Measurements from ENCODE around the gene MRM2.

Gene MRM2

DNA sequence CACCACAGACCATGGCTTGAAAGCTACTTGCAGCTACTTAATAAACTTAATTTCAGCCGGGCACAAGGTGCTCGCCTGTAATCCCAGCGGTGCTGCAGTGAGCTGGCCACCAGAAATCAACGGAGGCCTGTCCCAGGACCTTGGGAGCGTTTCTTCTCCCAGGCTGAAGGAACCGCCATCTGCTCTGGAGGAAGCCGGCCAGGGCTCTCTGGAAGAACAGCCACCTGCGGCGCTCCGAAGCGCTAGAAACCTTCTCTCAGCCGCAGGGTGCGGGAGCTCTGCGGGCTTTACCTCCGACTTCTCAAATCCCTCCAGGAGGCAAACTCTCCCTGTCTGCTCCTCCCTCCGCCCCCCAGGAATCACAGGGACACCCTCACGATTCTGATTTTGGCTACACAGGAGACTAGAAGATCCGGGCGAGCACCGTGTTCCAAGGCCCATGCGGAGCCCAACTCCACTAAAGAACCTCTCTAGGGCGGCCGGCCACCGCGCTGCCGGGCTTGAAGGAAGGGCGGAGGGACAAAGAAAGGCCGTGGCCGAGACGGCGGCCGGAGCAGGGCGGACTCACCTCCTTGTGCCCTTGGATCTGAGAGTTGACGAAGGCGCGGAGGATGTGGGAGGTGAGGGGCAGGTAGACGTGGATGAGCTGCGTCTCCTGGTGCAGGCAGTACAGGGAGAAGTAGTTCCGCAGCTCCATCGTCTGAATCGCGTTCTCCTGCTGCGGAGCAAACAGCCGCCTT is 14.5 kb upstream of the MRM2 start:
- no peak overlapping the region for H3K9ac ChIP-seq (ENCODE audit: low read depth in 1 of 2, low read length in 2 of 2)
- H3K27me3 ChIP-seq (ENCODE audit: control insufficient read depth in 1 of 2, insufficient read depth in 2 of 2, low read length in 2 of 2) = no peaks in the 10 kb centered on the region
- no peak overlapping the region for H3K27ac ChIP-seq (ENCODE audit: low read depth, low read length)
- peaks cover 11 to 37% of the 10 kb centered on the region in 2 donors for H3K36me3 ChIP-seq (ENCODE audit: control insufficient read depth in 1 of 2, insufficient read depth in 2 of 2, low read length in 2 of 2)
- no peaks in the 10 kb centered on the region for H3K4me1 ChIP-seq (ENCODE audit: control insufficient read depth in 1 of 2, insufficient read depth in 2 of 2, low read length in 2 of 2)
- no peak overlapping the region for H3K4me3 ChIP-seq (ENCODE audit: low read depth in 1 of 2, low read length in 2 of 2)
- no peaks in the 10 kb centered on the region for H3K9me3 ChIP-seq (ENCODE audit: control insufficient read depth in 1 of 2, low read length in 2 of 2)

DNA sequence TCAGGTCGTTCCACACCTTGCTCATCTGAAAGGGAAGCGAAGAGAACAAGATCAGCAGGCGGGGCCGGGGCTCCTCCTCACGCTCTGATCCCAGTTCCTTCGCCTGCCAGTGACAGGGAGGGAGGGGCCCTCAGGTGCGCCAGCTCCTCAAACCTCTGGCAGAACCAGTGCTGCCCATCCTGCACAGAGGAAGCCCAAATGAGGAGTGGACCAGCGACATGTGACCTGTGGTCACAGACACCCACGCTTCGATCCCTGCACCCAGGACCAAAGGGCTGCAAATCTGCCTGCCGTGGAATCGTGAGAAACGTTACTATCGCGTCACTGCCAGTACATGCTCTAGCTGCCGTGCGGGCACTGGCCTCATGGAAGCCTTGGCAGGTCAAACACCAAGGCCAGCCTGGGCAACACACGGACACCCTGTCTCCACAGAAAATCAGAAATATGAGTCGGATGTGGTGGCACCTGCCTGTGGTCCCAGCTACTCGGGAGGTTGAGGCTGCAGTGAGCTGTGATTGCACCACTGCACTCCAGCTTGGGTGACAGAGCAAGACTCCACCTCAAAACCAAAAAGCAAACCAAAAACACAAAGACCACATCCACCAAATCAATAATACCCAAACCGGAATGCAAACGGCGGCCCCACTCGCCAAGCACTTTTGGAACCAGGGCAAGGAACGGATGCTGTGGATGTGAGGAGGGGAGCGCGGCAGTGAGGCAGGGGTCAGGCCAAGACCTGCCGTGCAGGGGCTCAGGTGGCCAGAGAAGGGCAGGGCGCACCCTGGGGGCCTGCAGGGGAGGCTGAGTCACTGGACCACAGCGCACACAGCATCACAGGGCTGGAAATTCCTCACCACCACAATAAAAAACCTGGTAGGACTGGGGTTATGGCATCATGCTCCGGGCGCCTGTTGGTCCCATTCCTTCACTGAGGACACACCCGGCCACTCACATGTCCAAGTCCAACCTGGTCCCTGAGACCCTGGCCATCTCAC is 13.4 kb upstream of the MRM2 start:
- Histone ChIP-seq H3K4me1 (ENCODE audit: control insufficient read depth in 1 of 2, insufficient read depth in 2 of 2, low read length in 2 of 2) (no peaks in the 10 kb centered on the region), H3K4me3 (ENCODE audit: low read depth in 1 of 2, low read length in 2 of 2) (no peak overlapping the region), H3K9ac (ENCODE audit: low read depth in 1 of 2, low read length in 2 of 2) (no peak overlapping the region), H3K9me3 (ENCODE audit: control insufficient read depth in 1 of 2, low read length in 2 of 2) (no peaks in the 10 kb centered on the region), H3K27me3 (ENCODE audit: control insufficient read depth in 1 of 2, insufficient read depth in 2 of 2, low read length in 2 of 2) (no peaks in the 10 kb centered on the region), H3K36me3 (ENCODE audit: control insufficient read depth in 1 of 2, insufficient read depth in 2 of 2, low read length in 2 of 2) (peaks cover 13 to 37% of the 10 kb centered on the region in 2 donors), H3K27ac (ENCODE audit: low read depth, low read length) (no peak overlapping the region)

DNA sequence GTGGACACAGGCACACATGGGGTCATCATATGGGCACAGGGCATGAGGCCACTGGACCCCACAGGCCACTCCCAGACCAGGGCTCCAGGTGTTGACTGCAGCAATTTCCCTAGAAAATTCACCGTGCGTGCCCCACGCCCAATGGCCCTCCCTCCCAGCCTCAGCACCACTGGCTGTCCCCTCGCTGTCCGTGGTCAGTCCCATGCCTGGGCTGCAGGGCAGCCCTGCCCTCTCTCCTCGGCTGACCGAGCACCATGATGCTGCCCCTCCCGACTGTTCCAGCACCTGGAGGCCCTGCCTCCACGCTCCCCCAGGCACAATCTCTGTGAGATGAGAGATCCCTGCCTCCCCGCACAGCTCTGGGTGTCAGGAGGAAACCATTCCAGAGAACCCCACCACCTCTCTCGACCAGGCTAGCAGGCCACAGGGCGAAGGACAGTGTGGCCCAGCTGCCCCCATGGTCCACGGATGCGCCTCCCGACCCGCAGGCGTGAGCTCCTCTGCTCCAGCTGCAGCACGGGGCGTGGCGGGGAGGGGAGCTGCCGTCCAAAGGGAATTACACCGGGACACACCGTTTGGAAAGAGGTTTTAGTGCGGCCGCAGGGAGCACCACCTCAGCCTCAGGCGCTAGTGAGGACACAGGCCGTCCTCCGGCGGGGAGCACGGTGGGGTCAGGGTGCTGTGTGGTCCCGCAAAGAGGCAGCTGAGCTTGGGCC is 12.6 kb upstream of the MRM2 start:
- H3K4me1 ChIP-seq (ENCODE audit: control insufficient read depth in 1 of 2, insufficient read depth in 2 of 2, low read length in 2 of 2) = peaks cover 2 to 3% of the 10 kb centered on the region in 2 donors
- H3K36me3 ChIP-seq (ENCODE audit: control insufficient read depth in 1 of 2, insufficient read depth in 2 of 2, low read length in 2 of 2) = peaks cover 13 to 34% of the 10 kb centered on the region in 2 donors
- H3K27ac ChIP-seq (ENCODE audit: low read depth, low read length) = no peak overlapping the region
- H3K9me3 ChIP-seq (ENCODE audit: control insufficient read depth in 1 of 2, low read length in 2 of 2) = no peaks in the 10 kb centered on the region
- no peak overlapping the region for H3K9ac ChIP-seq (ENCODE audit: low read depth in 1 of 2, low read length in 2 of 2)
- H3K27me3 ChIP-seq (ENCODE audit: control insufficient read depth in 1 of 2, insufficient read depth in 2 of 2, low read length in 2 of 2) = no peaks in the 10 kb centered on the region
- H3K4me3 ChIP-seq (ENCODE audit: low read depth in 1 of 2, low read length in 2 of 2) = no peak overlapping the region

DNA sequence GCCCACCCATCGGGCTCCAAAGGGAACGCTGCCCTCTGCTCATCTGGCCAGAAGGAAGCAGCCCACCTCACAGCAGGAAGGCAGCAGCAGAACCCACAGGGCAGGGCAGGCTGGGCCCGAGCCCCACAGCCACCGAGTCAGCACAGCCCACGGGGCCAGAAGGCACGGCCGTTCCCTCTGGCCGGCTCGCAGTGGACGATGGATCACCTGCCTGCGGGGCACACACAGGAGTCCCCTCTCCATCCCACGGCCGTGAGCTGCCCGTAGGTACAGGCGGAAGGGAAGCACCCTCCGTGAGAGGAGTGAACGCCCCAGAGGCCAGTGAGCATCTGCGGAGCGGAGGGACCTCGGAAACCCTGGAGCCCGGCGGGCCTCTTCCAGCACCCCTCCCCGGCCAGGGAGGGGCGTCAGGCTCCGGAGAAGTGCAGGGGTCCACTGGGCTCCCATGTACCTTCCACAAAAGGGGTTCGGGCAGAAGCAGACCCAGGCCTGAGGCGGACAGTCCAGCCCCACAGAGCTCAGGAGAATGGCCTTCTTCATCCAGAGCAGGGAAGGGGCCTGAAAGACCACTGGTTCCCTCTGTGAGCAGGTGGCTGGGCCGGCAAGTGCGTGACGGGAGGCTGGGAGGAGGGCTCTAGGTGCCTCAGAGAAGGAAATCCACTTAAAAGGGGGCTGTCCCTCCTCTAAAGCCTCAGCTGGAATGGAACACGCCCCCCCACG is 11.7 kb upstream of the MRM2 start:
- H3K9ac ChIP-seq (ENCODE audit: low read depth in 1 of 2, low read length in 2 of 2) = no peak overlapping the region
- H3K27me3 ChIP-seq (ENCODE audit: control insufficient read depth in 1 of 2, insufficient read depth in 2 of 2, low read length in 2 of 2) = no peaks in the 10 kb centered on the region
- H3K9me3 ChIP-seq (ENCODE audit: control insufficient read depth in 1 of 2, low read length in 2 of 2) = no peaks in the 10 kb centered on the region
- no peak overlapping the region for H3K4me3 ChIP-seq (ENCODE audit: low read depth in 1 of 2, low read length in 2 of 2)
- H3K27ac ChIP-seq (ENCODE audit: low read depth, low read length) = no peak overlapping the region
- H3K36me3 ChIP-seq (ENCODE audit: control insufficient read depth in 1 of 2, insufficient read depth in 2 of 2, low read length in 2 of 2) = peaks cover 13 to 30% of the 10 kb centered on the region in 2 donors
- peaks cover 8 to 11% of the 10 kb centered on the region in 2 donors for H3K4me1 ChIP-seq (ENCODE audit: control insufficient read depth in 1 of 2, insufficient read depth in 2 of 2, low read length in 2 of 2)

DNA sequence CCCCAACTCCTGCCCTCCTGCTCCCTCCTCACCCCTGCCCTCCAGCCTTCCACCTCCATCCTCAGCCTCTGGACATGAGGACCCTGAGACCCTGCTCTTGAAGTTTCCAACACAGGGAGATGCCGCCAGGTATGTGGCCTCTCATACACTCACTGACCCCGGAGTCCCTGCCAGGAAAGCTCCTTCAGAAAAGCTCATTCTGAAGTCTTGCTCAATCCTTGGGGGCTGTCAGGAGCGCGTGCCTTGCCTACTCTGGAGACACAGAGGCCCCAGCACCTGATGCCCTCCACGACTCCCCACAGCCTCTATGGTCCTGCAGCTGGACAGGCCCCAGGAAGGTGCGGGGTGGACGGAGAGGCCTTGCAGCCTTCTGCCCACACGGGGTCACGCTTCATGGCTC is 11.0 kb upstream of the MRM2 start:
- H3K27me3 ChIP-seq (ENCODE audit: control insufficient read depth in 1 of 2, insufficient read depth in 2 of 2, low read length in 2 of 2) = no peaks in the 10 kb centered on the region
- H3K9me3 ChIP-seq (ENCODE audit: control insufficient read depth in 1 of 2, low read length in 2 of 2) = no peaks in the 10 kb centered on the region
- H3K9ac ChIP-seq (ENCODE audit: low read depth in 1 of 2, low read length in 2 of 2) = no peak overlapping the region
- peaks cover 8 to 14% of the 10 kb centered on the region in 2 donors for H3K4me1 ChIP-seq (ENCODE audit: control insufficient read depth in 1 of 2, insufficient read depth in 2 of 2, low read length in 2 of 2)
- H3K4me3 ChIP-seq (ENCODE audit: low read depth in 1 of 2, low read length in 2 of 2) = no peak overlapping the region
- no peak overlapping the region for H3K27ac ChIP-seq (ENCODE audit: low read depth, low read length)
- H3K36me3 ChIP-seq (ENCODE audit: control insufficient read depth in 1 of 2, insufficient read depth in 2 of 2, low read length in 2 of 2) = peaks cover 13 to 30% of the 10 kb centered on the region in 2 donors

DNA sequence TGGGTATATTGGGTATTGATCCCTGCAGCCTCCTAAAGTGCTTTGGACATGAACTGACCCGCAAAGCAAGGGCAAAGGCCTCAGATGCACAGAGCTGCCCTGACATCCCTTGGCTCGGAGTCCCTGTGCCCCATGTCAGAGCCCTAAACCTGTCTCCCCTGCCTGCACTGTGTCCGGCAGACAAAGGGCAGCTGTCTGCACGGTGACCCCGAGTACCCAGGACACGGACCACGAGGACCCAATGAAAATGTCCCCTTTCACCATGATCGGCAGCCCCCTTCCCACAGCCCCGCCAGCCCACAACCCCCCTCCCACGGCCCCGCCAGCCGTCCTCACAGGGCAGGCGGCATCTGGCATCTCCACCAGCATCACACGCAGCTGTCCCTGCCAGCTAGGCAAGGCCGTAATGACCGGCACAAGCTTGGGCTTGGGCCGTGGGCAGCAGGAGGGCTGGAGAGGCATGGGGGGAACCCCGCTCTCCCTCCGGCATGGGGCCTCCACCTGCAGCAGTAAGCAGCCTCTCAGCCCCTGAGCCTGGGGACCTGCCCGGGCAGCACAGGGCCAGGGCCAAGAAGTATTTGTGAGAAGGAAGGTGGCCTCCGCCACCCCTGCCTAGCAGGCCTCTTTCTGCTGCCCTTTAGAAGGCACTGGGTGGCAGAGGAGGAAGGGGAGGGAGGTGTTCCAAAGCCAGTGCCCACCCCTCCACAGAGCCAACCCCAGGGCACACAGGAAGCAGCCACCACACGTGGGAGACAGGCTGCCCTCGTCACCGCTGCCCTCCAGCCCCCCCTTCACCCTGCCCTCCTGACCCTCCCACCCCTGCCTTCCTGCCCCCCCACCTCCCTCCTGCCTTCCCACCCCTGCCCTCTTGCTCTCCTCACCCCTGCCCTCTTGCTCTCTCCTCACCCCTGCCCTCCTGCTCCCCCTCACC is 10.1 kb upstream of the MRM2 start:
- no peaks in the 10 kb centered on the region for H3K27me3 ChIP-seq (ENCODE audit: control insufficient read depth in 1 of 2, insufficient read depth in 2 of 2, low read length in 2 of 2)
- H3K4me3 ChIP-seq (ENCODE audit: low read depth in 1 of 2, low read length in 2 of 2) = no peak overlapping the region
- no peak overlapping the region for H3K9ac ChIP-seq (ENCODE audit: low read depth in 1 of 2, low read length in 2 of 2)
- H3K36me3 ChIP-seq (ENCODE audit: control insufficient read depth in 1 of 2, insufficient read depth in 2 of 2, low read length in 2 of 2) = peaks cover 13 to 30% of the 10 kb centered on the region in 2 donors
- H3K27ac ChIP-seq (ENCODE audit: low read depth, low read length) = no peak overlapping the region
- peaks cover 8 to 14% of the 10 kb centered on the region in 2 donors for H3K4me1 ChIP-seq (ENCODE audit: control insufficient read depth in 1 of 2, insufficient read depth in 2 of 2, low read length in 2 of 2)
- no peaks in the 10 kb centered on the region for H3K9me3 ChIP-seq (ENCODE audit: control insufficient read depth in 1 of 2, low read length in 2 of 2)

DNA sequence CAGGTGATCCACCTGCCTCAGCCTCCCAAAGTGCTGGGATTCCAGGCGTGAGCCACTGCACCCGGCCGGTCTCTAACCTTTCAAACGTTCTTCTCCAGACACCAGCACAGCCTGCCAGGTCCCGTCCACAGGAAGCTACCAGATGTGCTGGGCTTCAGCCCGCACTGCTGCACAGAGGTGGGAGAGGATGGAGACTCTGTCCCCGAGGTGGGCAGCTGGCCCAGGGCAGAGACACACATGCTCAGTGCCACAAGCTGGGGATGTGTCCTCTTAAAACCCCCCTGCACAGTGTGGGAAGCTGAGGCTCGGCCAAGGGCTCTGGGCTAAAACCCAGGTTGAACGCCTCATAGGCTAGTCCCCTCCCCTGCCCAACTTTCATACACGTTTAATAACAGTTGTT is 9.4 kb upstream of the MRM2 start:
- Histone ChIP-seq H3K9ac (ENCODE audit: low read depth in 1 of 2, low read length in 2 of 2) (no peak overlapping the region), H3K4me1 (ENCODE audit: control insufficient read depth in 1 of 2, insufficient read depth in 2 of 2, low read length in 2 of 2) (peaks cover 8 to 15% of the 10 kb centered on the region in 2 donors), H3K27me3 (ENCODE audit: control insufficient read depth in 1 of 2, insufficient read depth in 2 of 2, low read length in 2 of 2) (no peaks in the 10 kb centered on the region), H3K27ac (ENCODE audit: low read depth, low read length) (no peak overlapping the region), H3K4me3 (ENCODE audit: low read depth in 1 of 2, low read length in 2 of 2) (no peak overlapping the region), H3K9me3 (ENCODE audit: control insufficient read depth in 1 of 2, low read length in 2 of 2) (no peaks in the 10 kb centered on the region), H3K36me3 (ENCODE audit: control insufficient read depth in 1 of 2, insufficient read depth in 2 of 2, low read length in 2 of 2) (peaks cover 13 to 25% of the 10 kb centered on the region in 2 donors)

DNA sequence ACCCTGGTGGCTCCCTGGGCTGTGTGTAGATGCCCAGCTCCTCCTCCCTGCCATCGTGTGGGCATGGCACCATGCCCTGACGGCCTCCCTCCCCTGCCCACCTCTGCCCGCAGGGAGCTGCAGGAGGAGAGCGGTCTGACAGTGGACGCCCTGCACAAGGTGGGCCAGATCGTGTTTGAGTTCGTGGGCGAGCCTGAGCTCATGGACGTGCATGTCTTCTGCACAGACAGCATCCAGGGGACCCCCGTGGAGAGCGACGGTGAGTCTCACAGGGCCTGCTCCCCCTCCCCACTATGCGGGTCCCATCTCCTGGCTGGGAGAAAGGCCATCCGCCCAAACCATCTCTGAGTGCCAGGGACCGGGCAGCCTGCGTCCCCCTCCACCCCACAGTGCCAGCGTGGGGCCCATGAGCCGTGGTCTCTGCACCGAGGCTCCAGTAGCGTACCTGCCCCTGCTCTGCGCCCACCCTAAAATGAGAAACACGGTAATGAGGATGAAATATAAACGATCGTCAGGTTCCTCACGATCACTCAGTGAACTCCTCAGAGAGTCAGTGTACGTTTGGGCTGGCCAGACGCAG is 7.8 kb upstream of the MRM2 start:
- H3K4me3 ChIP-seq (ENCODE audit: low read depth in 1 of 2, low read length in 2 of 2) = no peak overlapping the region
- no peak overlapping the region for H3K9ac ChIP-seq (ENCODE audit: low read depth in 1 of 2, low read length in 2 of 2)
- peaks cover 8 to 19% of the 10 kb centered on the region in 2 donors for H3K4me1 ChIP-seq (ENCODE audit: control insufficient read depth in 1 of 2, insufficient read depth in 2 of 2, low read length in 2 of 2)
- no peaks in the 10 kb centered on the region for H3K27me3 ChIP-seq (ENCODE audit: control insufficient read depth in 1 of 2, insufficient read depth in 2 of 2, low read length in 2 of 2)
- H3K27ac ChIP-seq (ENCODE audit: low read depth, low read length) = no peak overlapping the region
- H3K36me3 ChIP-seq (ENCODE audit: control insufficient read depth in 1 of 2, insufficient read depth in 2 of 2, low read length in 2 of 2) = peaks cover 6 to 17% of the 10 kb centered on the region in 2 donors
- H3K9me3 ChIP-seq (ENCODE audit: control insufficient read depth in 1 of 2, low read length in 2 of 2) = no peaks in the 10 kb centered on the region
